Measurements from ENCODE around the gene SLC8A3. TPM values are rescaled to one million over a fixed set of nuclear protein-coding genes. Genes with fewer than 3 reads are reported as not detected.

SLC8A3 gene
- total RNA-seq, 1 experiment from 2014 or later, result not detected

DNA sequence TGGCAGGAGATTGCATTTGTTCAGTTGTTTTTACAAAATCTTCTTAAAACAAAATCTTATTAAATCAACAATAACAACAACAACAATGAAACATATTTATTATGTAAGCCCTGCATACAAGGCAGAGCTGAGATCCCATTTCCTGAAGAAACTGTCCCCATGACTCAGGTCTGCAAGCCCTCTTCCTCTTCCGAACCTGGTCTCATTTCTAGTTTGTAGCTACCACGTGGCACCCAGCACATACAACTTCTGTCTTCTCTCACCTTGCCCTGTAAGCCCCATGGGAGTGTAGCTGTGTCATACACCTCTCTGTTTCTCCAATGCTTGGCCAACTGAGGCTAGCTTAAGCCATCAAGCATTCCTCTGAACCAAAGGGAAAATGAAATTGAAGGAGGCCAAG, 106.4 kb downstream of the SLC8A3 start:
- CTCF ChIA-PET, result interaction anchor here (0.7 to 2.0 kb wide), 3 partner anchors 8 to 235 kb away, joined by 3 to 7 read pairs (median 3); no protein-coding TSS in a partner anchor
- H3K27me3 ChIP-seq (ENCODE audit: insufficient read depth, low read length), result peaks cover 49% of the 10 kb centered on the region
- intact Hi-C loops (cut with micrococcal nuclease), result loop anchor here (1.0 kb wide), 1 partner anchor 486 kb away; no protein-coding TSS in a partner anchor

More for the DNA sequence above, 106.4 kb downstream of the SLC8A3 start:
- Histone ChIP-seq H3K4me1 (ENCODE audit: control insufficient read depth in 1 of 2, insufficient read depth in 2 of 2, low read length in 2 of 2) (no peaks in the 10 kb centered on the region), H3K9me3 (ENCODE audit: control insufficient read depth in 1 of 2, insufficient read depth in 1 of 2, low read depth in 1 of 2, low read length in 2 of 2) (no peaks in the 10 kb centered on the region), H3K27ac (ENCODE audit: low read depth, low read length) (no peak overlapping the region), H3K79me2 (ENCODE audit: insufficient read depth, low read length) (no peaks in the 10 kb centered on the region), H3K9ac (ENCODE audit: low read length) (no peak overlapping the region), H3K36me3 (ENCODE audit: control insufficient read depth in 1 of 2, insufficient read depth in 2 of 2, low read length in 2 of 2) (no peaks in the 10 kb centered on the region), H3K4me3 (replicated peaks in 1 of 2; ENCODE audit: low read depth in 1 of 2, low read length in 2 of 2) (no peak overlapping the region), H4K20me1 (ENCODE audit: insufficient read depth) (no peaks in the 10 kb centered on the region), H3K9me2 (ENCODE audit: insufficient read depth) (no peaks in the 10 kb centered on the region), H3K4me2 (ENCODE audit: low read length) (no peak overlapping the region), H2AFZ (ENCODE audit: low read depth, low read length, poor library complexity, severe bottlenecking) (no peak overlapping the region)
- ChIA-PET RAD21 (ENCODE audit: low non-redundant PET in 1 of 2, low total read pairs in 2 of 2, uncharacterized antibody in 2 of 2, unreplicated experiment in 2 of 2) (no interaction called here), POLR2A (no interaction called here)
- BruUV-seq (replicated peaks), result no TSS peak
- ATAC-seq (no peak), DNase-seq (ENCODE audit: low read depth, low spot score) (no peak)
- TF ChIP-seq POLR2A (IDR thresholded peaks at IDR 0.05; ENCODE audit: borderline replicate concordance, extremely low read depth, insufficient read depth, insufficient read length), result no peak
- TF ChIP-seq SP1 (IDR thresholded peaks at IDR 0.05; ENCODE audit: low read depth), result no peak
- TF ChIP-seq, protein P1, sequence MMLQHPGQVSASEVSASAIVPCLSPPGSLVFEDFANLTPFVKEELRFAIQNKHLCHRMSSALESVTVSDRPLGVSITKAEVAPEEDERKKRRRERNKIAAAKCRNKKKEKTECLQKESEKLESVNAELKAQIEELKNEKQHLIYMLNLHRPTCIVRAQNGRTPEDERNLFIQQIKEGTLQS (IDR thresholded peaks at IDR 0.05), result no peak
- no peak for TF ChIP-seq FOSL1 (IDR thresholded peaks at IDR 0.05; ENCODE audit: low read depth)
- no peak for TF ChIP-seq EZH2 (IDR thresholded peaks at IDR 0.05)
- TF ChIP-seq, protein P2, sequence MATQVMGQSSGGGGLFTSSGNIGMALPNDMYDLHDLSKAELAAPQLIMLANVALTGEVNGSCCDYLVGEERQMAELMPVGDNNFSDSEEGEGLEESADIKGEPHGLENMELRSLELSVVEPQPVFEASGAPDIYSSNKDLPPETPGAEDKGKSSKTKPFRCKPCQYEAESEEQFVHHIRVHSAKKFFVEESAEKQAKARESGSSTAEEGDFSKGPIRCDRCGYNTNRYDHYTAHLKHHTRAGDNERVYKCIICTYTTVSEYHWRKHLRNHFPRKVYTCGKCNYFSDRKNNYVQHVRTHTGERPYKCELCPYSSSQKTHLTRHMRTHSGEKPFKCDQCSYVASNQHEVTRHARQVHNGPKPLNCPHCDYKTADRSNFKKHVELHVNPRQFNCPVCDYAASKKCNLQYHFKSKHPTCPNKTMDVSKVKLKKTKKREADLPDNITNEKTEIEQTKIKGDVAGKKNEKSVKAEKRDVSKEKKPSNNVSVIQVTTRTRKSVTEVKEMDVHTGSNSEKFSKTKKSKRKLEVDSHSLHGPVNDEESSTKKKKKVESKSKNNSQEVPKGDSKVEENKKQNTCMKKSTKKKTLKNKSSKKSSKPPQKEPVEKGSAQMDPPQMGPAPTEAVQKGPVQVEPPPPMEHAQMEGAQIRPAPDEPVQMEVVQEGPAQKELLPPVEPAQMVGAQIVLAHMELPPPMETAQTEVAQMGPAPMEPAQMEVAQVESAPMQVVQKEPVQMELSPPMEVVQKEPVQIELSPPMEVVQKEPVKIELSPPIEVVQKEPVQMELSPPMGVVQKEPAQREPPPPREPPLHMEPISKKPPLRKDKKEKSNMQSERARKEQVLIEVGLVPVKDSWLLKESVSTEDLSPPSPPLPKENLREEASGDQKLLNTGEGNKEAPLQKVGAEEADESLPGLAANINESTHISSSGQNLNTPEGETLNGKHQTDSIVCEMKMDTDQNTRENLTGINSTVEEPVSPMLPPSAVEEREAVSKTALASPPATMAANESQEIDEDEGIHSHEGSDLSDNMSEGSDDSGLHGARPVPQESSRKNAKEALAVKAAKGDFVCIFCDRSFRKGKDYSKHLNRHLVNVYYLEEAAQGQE (IDR thresholded peaks at IDR 0.05; ENCODE audit: low read depth), result no peak
- no peak for TF ChIP-seq RAD21 (IDR thresholded peaks at IDR 0.05; ENCODE audit: low read depth)
